SJSA1 (cell line): ENCODE data around the gene EMX2. TPM values are rescaled to one million over a fixed set of nuclear protein-coding genes. Genes with fewer than 3 reads are reported as not detected.

Source experiments
- DNase-seq, 2 experiments: peaks; one replicate each; pipeline ENCODE4 v3.0.0-alpha.2; 2015 to 2020; ENCODE audit warnings: low spot score in 2 of 2, low read depth in 1 of 2
- H3K27ac ChIP-seq: fragments of 250-450 bp; sonication (Bioruptor Pico); 2 replicates; pipeline ENCODE4 v1.5.1; 2020; ENCODE audit warnings: mild to moderate bottlenecking, moderate library complexity
- H3K27me3 ChIP-seq: fragments of 250-450 bp; sonication (Bioruptor Pico); replicated peaks from 2 replicates; pipeline ENCODE4 v1.5.1; 2020; ENCODE audit warnings: mild to moderate bottlenecking, moderate library complexity
- H3K36me3 ChIP-seq: fragments of 250-450 bp; sonication (Bioruptor Pico); 2 replicates; pipeline ENCODE4 v1.5.1; 2020; ENCODE audit warnings: mild to moderate bottlenecking
- H3K4me1 ChIP-seq: fragments of 250-450 bp; sonication (Bioruptor Pico); replicated peaks from 2 replicates; pipeline ENCODE4 v1.6.1; 2021; ENCODE audit warnings: mild to moderate bottlenecking
- H3K4me3 ChIP-seq: fragments of 250-450 bp; sonication (Bioruptor Pico); 2 replicates; pipeline ENCODE4 v1.5.1; 2020; ENCODE audit warnings: mild to moderate bottlenecking
- H3K9me3 ChIP-seq: fragments of 250-450 bp; sonication (Bioruptor Pico); replicated peaks from 2 replicates; pipeline ENCODE4 v1.5.1; 2020; ENCODE audit warnings: mild to moderate bottlenecking
- total RNA-seq: library from RNA; depleted of rRNA; stranded (reverse); fragments of >200 nt; shearing (Covaris generic); gene quantifications from 2 replicates; pipeline ENCODE4 v1.2.3, GENCODE V29; 2014

The EMX2 gene
- total RNA-seq, 1 experiment from 2014 or later, result 0.21 TPM

DNA sequence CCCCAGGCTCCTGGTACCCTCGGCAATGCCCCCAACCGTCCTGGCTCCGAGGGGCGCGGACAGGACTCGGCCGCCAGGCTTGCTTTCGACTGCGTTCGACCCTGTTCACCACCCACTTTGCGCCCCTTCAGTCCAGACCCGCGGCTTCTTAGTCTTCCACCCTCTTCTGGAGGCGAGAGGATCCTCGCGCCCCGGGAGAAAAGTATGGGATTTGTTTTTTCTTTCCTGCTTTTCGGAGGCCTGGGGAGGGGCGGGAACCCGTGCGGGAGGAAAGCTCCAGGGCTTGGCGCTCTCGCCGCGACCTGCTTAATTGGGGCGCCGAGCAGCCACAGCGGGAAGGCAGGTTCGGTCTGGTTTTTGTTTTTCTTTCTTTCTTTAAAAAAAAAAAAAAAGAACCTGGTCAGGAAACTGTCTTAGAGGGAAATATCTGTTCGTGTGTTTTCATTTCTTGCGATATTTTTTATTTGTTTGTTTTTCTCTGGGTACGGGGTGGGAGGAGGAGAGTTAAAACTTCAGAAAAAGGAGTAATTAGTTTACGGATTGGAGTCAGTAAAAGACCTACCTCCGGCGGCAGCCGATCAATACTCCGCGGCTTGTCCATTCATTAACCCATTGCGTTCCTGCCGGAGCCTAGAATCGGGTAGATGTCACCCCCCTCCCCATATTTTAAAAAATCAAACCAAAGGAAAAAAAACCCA, 1.6 kb downstream of the EMX2 start:
- H3K27me3 ChIP-seq, result peaks cover 59% of the 10 kb centered on the region

DNA sequence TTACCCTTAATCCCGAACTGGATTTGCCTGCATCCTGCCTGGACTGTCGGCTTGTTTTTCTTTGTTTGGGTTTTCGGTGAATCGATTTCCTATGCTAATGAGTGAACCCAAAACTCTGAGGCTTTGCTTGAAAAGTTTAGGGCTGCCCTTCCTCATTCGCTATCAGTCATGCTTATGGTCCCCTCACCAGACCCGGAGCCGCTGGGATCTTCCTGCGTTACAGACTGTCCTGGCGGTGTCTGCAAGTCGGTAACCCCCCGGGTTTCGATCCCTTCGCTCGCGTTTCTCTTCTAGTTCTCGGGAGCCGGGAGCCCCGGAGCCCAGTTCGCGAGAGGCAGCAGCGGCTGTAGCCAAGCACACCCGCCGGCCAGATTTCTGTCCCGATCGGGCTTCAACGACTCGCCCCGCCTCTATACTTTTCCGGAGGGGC, 2.2 kb downstream of the EMX2 start:
- H3K9me3 ChIP-seq, result peaks cover 3% of the 10 kb centered on the region; the same call in 1 of the 2 replicates
- H3K27me3 ChIP-seq, result peaks cover 63% of the 10 kb centered on the region
- no peak overlapping the region for H3K4me3 ChIP-seq
- no peak for DNase-seq
- no peaks in the 10 kb centered on the region for H3K36me3 ChIP-seq
- peaks cover 21% of the 10 kb centered on the region for H3K4me1 ChIP-seq
- H3K27ac ChIP-seq, result no peak overlapping the region

More for the DNA sequence above, 1.6 kb downstream of the EMX2 start:
- no peak for DNase-seq
- Histone ChIP-seq H3K4me3 (peak overlapping the region; percentile 27), H3K9me3 (peaks cover 3% of the 10 kb centered on the region; the same call in 1 of the 2 replicates), H3K27ac (no peak overlapping the region), H3K36me3 (no peaks in the 10 kb centered on the region), H3K4me1 (peaks cover 21% of the 10 kb centered on the region)

DNA sequence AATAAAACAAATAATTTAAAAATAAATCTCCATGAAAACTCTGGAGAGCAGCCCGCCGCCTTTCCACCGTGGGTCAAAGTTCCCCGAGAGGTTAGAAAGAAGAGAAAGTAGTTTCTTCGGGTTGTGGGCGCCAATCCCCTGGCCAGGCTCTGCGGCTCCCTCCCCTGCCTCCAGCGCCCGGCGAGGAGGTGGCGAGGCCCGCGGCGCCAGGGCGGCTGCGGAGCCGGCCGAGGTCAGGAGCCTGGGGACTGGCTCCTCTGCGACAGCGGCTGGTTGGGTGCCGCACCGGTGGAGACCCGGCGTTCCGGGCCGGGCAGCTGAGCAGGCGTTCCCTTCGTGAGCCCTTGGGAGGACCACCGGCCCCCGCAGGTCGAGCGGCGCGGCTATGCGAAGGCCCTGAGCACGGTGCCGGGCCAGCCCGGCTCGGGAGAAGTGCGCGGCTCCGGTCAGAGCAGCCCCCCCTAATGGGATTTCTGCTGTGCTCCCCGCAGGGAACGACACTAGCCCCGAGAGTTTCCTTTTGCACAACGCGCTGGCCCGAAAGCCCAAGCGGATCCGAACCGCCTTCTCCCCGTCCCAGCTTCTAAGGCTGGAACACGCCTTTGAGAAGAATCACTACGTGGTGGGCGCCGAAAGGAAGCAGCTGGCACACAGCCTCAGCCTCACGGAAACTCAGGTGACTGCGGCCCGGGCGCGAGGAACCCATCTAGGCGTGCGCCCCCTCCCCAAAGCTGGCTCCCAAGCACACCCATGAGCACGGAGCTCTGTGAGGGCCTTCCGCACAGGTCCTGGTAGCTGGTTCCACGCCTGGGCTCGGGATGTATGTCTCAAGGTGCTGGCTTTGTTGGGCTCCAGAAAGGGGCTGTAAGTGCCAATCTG, 2.8 kb downstream of the EMX2 start:
- Histone ChIP-seq H3K4me1 (peaks cover 21% of the 10 kb centered on the region), H3K27ac (no peak overlapping the region), H3K9me3 (peaks cover 3% of the 10 kb centered on the region; the same call in 1 of the 2 replicates), H3K36me3 (no peaks in the 10 kb centered on the region), H3K27me3 (peaks cover 67% of the 10 kb centered on the region), H3K4me3 (no peak overlapping the region)
- no peak for DNase-seq

DNA sequence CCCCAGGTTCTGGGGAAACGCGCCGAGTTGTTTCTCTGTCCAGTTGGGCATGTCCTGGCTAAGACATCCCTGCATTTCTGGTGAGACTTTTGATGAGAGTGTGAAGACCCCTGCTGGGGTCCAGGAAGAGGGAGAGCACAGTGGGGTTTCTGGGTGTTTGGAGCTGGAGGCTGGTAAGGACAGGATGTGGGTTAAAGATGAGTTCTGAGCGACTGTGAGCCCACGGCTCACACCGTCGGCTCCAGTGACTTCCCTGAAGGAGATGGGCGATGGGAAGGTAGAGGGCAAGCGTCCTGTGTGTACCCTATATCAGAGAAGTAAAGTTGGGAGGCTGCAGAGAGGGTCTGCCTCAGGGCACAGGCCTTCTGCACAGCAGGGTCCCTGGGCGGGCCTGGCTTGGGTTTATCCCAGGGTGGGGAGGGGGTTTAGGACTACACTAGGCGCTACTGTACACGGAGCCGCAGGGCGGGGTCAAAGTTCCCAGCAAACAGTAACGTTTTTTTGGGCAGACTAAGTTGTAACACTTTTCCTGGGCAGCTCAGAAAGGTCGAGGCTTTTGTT, 3.6 kb downstream of the EMX2 start:
- no peak overlapping the region for H3K4me3 ChIP-seq
- H3K27me3 ChIP-seq, result peaks cover 62% of the 10 kb centered on the region
- DNase-seq, result no peak
- H3K36me3 ChIP-seq, result no peaks in the 10 kb centered on the region
- H3K9me3 ChIP-seq, result peaks cover 3% of the 10 kb centered on the region; the same call in 1 of the 2 replicates
- no peak overlapping the region for H3K27ac ChIP-seq
- peaks cover 21% of the 10 kb centered on the region for H3K4me1 ChIP-seq

DNA sequence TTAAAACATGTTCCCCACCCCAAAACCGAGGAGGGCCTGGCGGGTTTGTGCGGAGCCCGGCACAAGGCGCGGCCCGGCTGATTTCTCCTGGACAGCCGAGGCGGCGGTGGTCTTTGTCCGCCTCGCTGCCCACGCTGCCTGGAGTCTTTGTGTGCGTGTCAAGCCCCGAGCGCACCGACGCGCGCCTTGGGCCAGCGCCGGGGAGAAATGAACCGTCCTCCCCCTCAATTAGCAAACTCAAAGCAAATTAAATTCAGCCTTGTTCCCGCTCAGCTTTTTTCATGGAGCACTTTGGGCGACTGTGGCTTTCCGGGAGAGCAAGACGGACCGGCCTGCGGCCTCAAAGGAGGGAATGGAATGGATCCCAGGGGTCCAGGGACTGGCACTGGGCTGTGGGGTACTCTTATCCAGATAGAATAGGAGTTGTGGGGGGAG, 4.1 kb downstream of the EMX2 start:
- Histone ChIP-seq H3K27me3 (peaks cover 57% of the 10 kb centered on the region), H3K36me3 (no peaks in the 10 kb centered on the region), H3K27ac (no peak overlapping the region), H3K4me1 (peaks cover 21% of the 10 kb centered on the region), H3K9me3 (peaks cover 3% of the 10 kb centered on the region; the same call in 1 of the 2 replicates), H3K4me3 (no peak overlapping the region)
- DNase-seq, result no peak

DNA sequence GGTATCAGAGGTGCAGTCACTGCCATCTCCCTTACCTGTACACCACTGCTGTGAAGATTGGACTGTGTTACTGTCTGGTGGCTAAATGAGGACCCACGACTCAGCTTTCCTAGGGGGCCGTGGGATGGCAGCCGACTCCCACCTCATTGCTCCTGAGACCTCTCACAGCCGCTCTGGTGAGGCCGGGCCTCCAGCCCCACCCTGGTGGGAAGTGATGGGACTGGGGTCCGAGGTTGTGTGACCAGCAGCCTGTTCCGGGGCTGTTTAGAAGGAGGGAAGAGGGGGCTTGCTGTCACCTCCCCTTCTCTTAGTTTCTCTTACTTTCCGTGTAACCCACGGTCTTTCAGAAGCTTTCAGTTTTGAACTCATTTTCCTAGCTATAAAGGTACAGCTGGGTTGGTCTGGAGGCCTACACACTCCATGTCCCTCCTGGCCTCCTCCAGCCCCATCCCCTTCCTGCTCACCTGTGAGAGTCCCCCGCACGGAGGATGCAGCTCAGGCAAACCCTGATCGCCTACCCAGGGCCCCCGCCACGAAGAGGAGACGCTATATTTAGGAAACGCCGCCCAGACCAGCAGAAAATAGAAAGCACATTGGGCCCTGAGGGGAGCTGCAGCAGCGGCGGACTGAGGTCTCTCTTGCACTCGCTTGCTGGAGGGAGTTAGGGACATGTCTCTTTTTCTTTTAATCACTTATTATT, 4.6 kb downstream of the EMX2 start:
- Histone ChIP-seq H3K9me3 (peaks cover under 1% of the 10 kb centered on the region; the same call in 1 of the 2 replicates), H3K4me3 (no peak overlapping the region), H3K27me3 (peaks cover 51% of the 10 kb centered on the region), H3K36me3 (no peaks in the 10 kb centered on the region), H3K27ac (no peak overlapping the region), H3K4me1 (peaks cover 19% of the 10 kb centered on the region)
- no peak for DNase-seq

DNA sequence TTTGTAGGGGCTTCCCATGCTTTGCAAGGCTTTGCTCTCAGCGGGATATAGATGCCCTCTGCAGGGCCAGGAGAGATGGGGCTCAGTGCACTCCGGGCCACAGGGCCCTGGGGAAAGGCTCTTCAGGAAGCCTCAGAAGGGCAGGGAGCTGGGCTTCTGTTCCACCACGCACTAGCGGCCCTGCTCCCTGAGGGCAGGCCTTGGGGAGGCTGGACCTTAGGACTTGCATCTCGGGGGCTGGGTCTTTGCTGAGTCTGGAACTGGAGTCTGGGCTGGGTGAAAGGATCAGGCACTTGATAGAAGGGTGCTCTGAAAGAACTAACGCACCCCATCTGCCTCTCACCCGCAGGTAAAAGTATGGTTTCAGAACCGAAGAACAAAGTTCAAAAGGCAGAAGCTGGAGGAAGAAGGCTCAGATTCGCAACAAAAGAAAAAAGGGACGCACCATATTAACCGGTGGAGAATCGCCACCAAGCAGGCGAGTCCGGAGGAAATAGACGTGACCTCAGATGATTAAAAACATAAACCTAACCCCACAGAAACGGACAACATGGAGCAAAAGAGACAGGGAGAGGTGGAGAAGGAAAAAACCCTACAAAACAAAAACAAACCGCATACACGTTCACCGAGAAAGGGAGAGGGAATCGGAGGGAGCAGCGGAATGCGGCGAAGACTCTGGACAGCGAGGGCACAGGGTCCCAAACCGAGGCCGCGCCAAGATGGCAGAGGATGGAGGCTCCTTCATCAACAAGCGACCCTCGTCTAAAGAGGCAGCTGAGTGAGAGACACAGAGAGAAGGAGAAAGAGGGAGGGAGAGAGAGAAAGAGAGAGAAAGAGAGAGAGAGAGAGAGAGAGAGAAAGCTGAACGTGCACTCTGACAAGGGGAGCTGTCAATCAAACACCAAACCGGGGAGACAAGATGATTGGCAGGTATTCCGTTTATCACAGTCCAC, 5.4 kb downstream of the EMX2 start:
- Histone ChIP-seq H3K27me3 (peaks cover 54% of the 10 kb centered on the region), H3K4me3 (no peak overlapping the region), H3K4me1 (peaks cover 15% of the 10 kb centered on the region), H3K27ac (no peak overlapping the region), H3K36me3 (no peaks in the 10 kb centered on the region), H3K9me3 (no peaks in the 10 kb centered on the region; the same call in 1 of the 2 replicates)
- DNase-seq, result no peak

DNA sequence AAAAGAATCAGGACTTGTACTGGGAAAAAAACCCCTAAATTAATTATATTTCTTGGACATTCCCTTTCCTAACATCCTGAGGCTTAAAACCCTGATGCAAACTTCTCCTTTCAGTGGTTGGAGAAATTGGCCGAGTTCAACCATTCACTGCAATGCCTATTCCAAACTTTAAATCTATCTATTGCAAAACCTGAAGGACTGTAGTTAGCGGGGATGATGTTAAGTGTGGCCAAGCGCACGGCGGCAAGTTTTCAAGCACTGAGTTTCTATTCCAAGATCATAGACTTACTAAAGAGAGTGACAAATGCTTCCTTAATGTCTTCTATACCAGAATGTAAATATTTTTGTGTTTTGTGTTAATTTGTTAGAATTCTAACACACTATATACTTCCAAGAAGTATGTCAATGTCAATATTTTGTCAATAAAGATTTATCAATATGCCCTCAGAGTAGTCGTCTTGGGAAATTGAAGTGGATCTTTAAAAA, 6.6 kb downstream of the EMX2 start:
- Histone ChIP-seq H3K36me3 (no peaks in the 10 kb centered on the region), H3K27me3 (peaks cover 52% of the 10 kb centered on the region), H3K27ac (no peak overlapping the region), H3K4me3 (no peak overlapping the region), H3K4me1 (peaks cover 4% of the 10 kb centered on the region), H3K9me3 (no peaks in the 10 kb centered on the region; the same call in 1 of the 2 replicates)
- no peak for DNase-seq

DNA sequence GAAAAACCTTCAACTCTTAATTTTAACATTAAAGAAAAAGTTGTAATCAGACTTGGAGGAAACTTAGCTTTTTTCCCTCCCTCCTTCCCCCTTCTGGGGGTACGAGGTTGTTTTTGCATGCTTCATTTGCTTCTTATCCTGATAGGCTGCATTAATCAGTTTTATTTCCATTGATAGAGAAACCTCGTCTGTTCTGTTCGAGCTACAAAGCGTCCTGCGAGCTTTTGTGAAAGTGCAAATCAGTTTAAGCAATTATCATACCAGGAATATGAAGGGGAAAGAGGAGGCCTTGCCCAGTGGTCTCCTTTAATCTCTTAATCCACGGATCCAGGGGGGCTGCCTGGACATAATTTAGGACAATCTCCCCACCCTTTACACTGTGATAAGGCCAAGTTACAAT, 7.5 kb downstream of the EMX2 start:
- H3K4me1 ChIP-seq, result no peaks in the 10 kb centered on the region
- no peak overlapping the region for H3K4me3 ChIP-seq
- peaks cover 43% of the 10 kb centered on the region for H3K27me3 ChIP-seq
- no peaks in the 10 kb centered on the region for H3K36me3 ChIP-seq
- H3K9me3 ChIP-seq, result no peaks in the 10 kb centered on the region; the same call in 1 of the 2 replicates
- H3K27ac ChIP-seq, result no peak overlapping the region
- DNase-seq, result no peak

DNA sequence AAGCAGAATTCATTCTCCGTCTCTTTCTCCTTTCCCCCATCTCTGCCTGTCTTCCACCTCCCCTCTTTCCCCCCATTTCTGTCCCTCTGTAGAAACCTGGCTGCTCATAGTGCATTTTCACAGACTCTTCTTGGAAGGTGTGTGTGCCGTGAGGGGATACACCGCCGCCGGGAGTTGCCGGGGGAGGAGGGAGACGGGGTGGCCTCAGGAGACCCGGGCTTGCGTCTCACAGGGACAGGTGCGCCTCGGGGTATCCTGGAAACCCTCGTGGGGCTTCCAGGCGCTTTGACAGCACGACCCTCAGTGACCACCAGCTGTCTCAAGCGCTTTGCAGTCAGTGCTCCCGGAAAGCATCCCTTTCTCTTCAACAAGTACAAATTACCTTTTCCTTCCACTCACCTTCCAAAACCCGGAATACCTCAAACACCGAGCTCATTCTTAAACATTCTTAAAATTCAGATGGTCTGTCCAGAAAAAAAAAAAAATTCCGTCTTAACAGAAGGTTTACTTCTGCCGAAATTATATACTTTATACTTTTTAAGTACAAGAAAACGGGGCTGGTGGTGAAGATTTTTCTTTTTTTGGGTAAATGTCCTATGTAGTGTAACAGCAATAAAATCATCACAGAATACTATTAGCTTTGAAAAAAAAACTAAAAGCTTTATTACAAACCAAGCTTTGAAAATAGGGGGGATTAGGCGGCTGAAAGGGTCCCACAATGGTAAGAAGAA, 8.2 kb downstream of the EMX2 start:
- Histone ChIP-seq H3K4me1 (no peaks in the 10 kb centered on the region), H3K27ac (no peak overlapping the region), H3K9me3 (no peaks in the 10 kb centered on the region; the same call in 1 of the 2 replicates), H3K36me3 (no peaks in the 10 kb centered on the region), H3K27me3 (peaks cover 36% of the 10 kb centered on the region), H3K4me3 (no peak overlapping the region)
- DNase-seq, result no peak

DNA sequence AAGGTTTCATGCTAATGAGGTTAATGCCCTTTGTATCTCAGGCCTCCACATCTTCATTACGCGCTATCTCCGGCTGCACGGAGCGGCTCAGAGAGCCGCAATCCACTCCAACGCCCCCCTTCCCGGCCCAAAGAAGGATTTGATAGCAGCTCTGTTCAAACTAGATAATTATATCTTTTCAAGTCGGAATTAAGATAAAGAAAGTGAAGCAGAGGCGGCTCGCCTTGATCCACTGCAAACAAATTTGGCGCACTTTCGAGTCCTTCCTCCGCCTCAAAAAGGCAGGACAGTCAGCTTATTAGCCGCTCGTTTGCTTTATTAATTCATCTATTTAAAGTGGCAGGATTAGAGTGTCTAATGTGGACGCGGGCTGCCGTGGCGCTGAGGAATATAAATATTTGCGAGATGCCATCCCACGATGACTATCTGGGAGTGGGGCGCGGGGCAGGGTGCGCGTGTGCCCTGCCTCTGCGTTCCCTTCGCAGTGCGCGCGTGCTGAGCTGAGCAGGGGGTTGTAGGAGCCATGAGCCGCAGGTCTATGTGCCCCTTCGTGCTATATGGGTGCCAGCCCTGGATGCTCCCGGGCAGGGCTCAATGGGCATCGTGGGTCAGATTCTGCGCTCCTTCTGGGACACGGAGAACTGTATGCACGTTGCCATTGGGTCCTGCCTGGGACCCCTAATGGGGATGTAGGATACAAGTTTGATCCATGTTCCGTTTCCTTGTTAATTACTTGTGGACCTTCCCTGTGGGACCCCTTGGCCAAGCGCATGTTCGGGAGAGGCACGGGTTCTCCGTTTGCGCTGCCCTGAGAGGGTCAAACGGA, 9.0 kb downstream of the EMX2 start:
- DNase-seq, result no peak
- Histone ChIP-seq H3K4me1 (no peaks in the 10 kb centered on the region), H3K27me3 (peaks cover 33% of the 10 kb centered on the region), H3K9me3 (no peaks in the 10 kb centered on the region; the same call in 1 of the 2 replicates), H3K36me3 (no peaks in the 10 kb centered on the region), H3K4me3 (no peak overlapping the region), H3K27ac (no peak overlapping the region)
